Left ventricle myocardium superior (tissue), 1 donor: ENCODE measurements around the gene ITGB8. TPM values are rescaled to one million over a fixed set of nuclear protein-coding genes. Genes with fewer than 3 reads are reported as not detected.

Source experiments
- ATAC-seq: fragments of 200-7000 bp; cut with Tn5 transposase; one replicate; pipeline ENCODE4 v1.9.1; 2020; ENCODE audit warnings: mild to moderate bottlenecking, moderate library complexity
- DNase-seq: peaks from one replicate; pipeline ENCODE4 v3.0.0-alpha.2; 2020
- intact Hi-C: fragments of 100-400 bp; cut with micrococcal nuclease; formaldehyde crosslinking; loops from one replicate; pipeline ENCODE4 v1.11.0; 2022
- total RNA-seq: library from RNA; stranded (reverse); fragmentation: NEBNext Ultra II Directional; extraction: Animal tissue kit (Norgen Biotek cat#: 25700); gene quantifications from one replicate; pipeline ENCODE4 v1.2.1, GENCODE V29; 2021
- donor health status: DM: no; HTN: yes; CAD: no; lungs with severe emphysema.

Gene ITGB8
- total RNA-seq, 1 donor from 2014 or later: 4.8 TPM

DNA sequence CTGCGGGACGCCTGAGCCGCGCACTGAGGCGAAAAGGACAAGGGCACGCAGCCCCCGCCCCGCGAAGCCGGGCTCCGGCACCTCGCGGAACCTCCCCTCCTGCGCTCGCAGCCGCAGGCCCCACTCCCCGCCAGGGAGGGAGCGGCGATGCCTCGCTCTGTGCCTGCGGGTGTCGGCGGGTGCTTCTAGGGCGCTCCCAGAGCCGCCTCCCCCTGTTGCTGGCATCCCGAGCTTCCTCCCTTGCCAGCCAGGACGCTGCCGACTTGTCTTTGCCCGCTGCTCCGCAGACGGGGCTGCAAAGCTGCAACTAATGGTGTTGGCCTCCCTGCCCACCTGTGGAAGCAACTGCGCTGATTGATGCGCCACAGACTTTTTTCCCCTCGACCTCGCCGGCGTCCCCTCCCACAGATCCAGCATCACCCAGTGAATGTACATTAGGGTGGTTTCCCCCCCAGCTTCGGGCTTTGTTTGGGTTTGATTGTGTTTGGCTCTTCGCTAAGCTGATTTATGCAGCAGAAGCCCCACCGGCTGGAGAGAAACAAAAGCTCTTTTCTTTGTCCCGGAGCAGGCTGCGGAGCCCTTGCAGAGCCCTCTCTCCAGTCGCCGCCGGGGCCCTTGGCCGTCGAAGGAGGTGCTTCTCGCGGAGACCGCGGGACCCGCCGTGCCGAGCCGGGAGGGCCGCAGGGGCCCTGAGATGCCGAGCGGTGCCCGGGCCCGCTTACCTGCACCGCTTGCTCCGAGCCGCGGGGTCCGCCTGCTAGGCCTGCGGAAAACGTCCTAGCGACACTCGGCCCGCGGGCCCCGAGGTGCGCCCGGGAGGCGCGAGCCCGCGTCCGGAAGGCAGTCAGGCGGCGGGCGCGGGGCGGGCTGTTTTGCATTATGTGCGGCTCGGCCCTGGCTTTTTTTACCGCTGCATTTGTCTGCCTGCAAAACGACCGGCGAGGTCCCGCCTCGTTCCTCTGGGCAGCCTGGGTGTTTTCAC, 519 bp downstream of the ITGB8 start:
- intact Hi-C loops: no loop called here
- DNase-seq (peak; percentile 64), ATAC-seq (peak; percentile 58)

DNA sequence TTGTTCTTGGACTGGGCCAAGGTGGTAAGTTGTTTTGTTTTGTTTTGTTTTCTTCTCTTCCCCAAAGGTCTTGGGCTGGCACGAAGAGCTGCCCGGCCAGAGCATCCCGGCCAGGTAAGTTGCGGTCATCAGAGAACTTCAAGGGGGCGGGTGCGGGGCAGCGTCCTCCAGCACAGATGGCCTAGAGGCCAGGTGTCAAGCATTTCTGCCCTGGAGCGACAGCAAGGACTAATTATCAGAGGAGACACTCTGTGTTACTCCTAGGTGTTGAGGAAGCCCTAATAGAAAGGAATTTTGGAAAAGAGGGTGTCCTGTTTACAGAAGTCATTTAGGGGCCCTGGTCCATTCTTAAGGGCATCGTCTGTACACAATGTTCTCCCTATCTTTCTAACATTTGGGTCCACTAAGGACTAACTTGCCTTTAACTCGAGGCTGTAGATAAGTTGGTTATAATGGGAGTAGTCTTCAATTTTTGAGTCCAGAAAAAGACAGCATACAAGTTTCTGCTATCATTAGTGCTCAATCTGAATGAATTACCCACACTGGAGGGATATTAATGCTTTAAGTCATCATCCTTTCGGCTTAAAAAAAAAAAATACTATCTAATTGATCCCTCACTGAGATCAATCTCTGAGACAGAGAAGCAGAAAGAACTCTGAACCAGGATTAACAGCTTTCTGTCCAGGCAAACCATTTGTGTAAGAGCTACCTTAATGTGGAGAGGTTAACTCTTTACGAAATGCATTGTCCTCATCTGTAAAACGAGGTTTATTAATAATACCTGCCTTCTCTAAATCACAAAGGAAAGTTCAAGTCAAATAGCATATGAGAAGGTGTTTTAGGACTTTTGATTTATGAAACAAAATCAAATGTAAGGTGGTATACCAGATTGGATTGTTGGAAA, 1.5 kb downstream of the ITGB8 start:
- DNase-seq (no peak), ATAC-seq (no peak)
- intact Hi-C loops: no loop called here

DNA sequence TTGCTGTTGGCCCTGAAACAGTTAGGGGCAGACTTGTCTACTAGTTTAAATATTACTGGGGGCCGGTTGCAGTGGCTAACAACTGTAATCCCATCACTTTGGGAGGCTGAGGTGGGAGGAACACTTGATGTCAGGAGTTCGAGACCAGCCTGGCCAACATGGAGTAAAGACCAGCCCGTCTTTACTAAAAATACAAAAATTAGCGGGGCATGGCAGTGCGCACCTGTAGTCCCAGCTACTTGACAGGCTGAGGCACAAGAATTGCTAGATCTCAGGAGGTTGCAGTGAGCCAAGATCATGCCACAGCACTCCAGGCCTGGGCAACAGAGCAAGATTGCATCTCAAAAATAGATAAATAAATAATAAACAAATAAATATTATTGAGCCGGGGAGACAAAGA, 7.6 kb downstream of the ITGB8 start:
- DNase-seq: no peak
- intact Hi-C loops: no loop called here
- no peak for ATAC-seq

DNA sequence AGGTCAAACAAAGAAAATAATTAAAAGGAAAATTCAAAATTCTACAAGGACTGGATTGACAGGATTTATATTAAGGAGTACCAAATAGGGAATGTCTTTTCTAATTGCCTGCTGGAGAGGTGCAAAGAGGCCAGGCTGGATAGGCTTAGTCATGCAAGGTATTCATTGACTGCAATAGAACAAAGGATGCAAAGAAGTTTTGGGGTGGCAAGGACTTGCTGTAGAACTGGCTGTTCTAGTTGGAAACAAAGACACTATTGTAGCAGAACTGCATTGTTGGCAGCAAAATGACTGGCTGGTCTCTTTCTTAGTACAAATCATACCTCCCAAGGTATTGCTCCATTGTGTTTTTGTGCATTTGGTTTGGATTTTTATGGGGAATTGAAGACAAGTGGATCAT, 10.1 kb downstream of the ITGB8 start:
- ATAC-seq (no peak), DNase-seq (no peak)
- intact Hi-C loops: no loop called here

DNA sequence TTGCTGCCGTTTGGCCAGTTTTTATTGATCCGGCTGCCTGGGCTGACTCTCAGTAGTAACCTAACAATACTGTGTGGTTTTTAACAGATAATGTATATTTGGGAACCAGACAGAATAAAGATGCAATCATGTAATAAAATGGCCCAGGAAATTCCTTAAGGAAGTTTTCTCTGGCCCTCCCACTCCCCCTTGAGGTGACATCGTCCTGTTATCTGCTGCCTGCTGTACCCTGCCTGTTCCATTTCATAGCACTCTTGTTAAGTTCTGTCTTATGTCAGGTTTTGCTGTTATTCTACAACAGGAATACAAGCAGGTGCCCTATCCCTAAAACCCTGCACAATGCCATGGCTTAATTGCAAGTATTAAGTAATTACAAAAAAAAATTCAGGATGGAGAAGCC, 12.5 kb downstream of the ITGB8 start:
- DNase-seq: no peak
- ATAC-seq: no peak
- intact Hi-C loops: no loop called here

DNA sequence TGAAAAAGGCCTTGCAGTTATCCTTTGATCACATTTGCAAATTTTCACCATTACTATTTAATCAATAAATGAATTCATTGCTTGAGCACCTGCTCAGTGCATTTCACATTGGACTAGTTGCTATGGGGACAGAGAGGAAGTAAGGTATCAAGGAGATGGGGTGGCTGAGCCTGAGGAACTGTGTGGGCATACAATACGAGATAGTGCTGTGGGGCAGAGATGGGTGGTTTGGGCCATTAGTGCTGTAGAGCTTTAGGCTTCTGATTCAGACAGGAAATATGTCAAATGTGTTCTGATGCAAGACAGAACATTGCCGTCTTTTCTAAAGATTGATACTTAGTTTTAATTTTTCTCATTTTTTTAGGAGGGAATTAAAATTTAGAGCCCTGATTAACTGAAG, 13.2 kb downstream of the ITGB8 start:
- intact Hi-C loops: no loop called here
- DNase-seq (no peak), ATAC-seq (no peak)

DNA sequence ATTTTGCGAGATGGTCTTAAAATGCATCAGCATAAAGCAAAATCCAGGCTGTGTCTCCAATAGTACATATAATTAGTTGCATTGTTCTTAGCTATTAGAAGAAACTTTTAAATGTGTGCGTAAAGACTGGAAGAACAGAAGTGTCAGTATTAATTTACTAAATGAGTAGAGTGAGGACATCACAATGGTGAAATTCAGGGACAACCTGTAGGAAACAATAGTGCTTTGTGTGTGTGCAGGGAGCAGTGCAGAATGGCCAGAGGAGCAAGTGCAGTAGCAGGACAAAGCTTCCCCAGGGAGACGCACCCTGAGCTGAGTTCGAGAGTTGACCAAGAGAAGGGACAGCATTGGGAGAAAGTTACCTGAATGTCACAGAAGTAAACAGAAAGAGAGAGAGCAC, 13.7 kb downstream of the ITGB8 start:
- intact Hi-C loops: no loop called here
- ATAC-seq (no peak), DNase-seq (no peak)

DNA sequence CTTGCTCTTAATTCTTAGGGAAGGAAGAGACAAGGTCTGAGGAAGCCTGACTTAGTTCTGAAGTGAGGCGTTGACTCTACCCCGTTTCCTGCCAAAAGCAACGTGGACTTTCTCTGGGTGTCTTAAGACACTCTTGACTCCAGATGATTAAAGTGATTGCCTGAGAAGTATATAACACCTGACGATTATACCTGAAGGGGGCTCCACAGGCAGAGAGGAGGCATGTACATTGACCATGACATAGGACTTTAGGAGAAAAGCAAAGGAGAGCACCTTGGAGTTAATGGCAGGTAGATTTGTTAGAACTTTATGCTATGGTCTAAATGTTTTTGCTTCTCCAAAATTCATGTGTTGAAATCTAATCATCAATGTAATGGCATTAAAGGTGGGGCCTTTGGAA, 15.9 kb downstream of the ITGB8 start:
- ATAC-seq (no peak), DNase-seq (no peak)
- intact Hi-C loops: no loop called here

DNA sequence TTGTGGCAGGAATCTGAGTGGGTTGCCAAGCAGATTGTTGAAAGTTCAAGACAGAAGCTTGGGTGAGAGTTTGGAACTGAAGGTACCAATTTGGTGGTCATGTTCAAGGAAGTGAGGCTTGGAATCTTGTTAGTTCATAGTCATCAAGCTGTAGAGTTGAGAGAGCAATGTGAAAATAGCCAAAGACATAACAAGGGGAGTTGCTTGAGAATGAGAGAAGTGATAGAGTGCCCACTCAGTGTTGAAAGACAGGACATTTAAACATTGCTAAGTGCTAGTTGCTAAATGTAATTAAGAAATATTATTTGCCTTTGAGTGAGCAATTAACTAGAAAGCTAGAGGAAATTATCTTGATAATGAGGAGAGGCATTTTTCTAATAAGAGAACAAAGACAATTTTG, 17.0 kb downstream of the ITGB8 start:
- ATAC-seq (no peak), DNase-seq (no peak)
- intact Hi-C loops: no loop called here

DNA sequence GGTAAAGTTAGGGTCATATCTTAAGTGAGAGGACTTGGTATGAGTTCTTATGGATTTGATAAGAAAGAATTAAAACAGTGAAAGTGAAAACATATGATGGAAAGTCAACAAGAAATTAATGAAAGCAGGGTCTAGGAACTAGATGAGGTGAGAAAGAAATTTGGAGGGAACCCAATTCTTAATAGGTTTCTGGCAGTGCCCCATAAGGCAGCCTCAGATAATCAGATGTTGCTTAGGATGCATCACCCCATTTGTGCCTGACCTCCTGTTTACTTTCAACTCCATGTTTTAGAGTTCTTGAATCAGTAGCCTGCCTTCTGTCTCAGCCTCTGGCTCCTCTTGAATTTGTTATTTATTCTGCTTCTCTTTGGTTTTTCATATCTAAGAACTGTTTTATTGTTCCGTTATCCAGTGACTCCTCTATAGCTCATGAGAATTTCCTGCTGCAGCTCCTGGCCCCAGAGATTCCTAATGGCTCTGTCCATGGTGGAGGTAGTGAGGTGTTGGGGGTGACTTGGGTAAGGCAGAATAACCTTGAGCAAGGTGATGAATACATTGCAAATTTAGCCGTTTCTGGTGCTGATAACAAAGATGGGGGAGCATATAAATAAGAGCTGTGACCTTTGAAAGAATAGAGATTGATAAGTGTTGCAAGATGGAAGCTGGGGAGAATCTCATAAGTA, 17.6 kb downstream of the ITGB8 start:
- intact Hi-C loops: no loop called here
- no peak for ATAC-seq
- DNase-seq: no peak

DNA sequence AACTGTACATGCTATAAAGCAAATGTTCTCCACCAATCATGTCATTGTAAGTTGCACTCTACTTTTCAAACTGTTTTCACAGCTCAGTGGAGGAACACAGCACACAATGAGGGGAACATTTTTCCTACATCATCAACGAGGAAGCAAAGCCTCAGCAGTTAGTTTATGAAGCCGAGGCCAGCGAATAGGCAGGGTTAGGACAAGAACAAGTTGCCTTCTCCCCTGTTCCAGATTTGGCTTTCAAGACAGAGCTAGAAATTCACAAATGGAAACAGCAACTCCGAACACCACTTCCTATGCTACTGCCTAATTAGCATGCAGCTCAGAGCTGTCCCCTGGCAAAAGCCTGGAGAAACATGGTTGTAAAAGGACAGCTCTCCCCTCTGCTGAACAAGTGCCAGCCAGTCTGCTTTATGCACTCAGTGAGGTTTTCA, 19.8 kb downstream of the ITGB8 start:
- DNase-seq (no peak), ATAC-seq (peak; percentile 39)
- intact Hi-C loops: no loop called here

DNA sequence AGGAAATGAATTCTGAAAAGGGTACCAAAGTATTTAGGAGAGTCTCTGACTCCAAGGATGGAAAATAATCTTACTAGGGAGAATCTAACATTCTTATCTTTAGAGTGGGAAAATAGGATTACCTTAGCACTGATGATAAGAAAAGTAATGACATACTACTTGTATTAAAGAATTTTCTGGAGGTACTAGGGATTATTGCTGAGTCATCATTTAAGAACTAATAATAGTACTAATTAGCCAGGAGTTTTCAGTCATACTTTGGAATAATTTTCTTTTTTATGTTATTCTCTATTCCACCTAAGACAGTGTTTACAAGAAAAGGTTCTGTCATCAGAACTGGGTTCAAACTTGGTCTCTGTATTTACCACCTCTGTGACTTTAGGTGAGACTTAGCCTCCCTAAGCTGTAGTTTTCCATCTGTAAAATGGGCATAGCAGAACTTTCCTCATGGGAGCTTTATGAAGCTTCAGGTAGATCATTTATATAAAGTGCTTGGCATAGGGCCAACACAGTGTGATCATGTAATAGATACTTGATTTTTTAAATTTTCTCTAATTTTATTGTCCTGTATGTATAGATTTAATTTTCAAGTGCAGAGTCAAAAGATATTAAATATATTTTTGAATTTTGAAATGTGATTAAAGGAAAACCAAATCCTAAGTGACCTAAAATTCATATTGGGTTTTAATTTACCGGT, 20.4 kb downstream of the ITGB8 start:
- intact Hi-C loops: no loop called here
- DNase-seq (no peak), ATAC-seq (no peak)

DNA sequence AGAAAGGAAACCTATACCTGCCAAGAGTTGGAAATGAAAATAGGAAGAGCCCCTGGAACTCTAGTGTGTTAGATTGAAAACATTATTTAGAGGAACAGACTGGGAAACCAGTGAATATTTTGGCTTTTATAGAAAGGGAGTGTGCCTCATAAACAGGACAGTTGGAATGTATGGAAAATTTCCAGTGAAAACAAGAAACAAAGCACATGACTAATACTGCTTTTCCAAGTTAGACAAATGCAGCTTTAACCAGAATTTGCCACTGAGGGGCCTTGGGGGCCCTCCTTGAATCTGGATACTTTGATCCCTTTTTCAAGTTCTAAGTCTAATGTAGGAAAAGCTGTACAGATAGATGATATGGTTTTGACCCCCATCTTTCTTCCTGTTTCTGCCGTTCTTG, 21.2 kb downstream of the ITGB8 start:
- DNase-seq (no peak), ATAC-seq (no peak)
- intact Hi-C loops: no loop called here

DNA sequence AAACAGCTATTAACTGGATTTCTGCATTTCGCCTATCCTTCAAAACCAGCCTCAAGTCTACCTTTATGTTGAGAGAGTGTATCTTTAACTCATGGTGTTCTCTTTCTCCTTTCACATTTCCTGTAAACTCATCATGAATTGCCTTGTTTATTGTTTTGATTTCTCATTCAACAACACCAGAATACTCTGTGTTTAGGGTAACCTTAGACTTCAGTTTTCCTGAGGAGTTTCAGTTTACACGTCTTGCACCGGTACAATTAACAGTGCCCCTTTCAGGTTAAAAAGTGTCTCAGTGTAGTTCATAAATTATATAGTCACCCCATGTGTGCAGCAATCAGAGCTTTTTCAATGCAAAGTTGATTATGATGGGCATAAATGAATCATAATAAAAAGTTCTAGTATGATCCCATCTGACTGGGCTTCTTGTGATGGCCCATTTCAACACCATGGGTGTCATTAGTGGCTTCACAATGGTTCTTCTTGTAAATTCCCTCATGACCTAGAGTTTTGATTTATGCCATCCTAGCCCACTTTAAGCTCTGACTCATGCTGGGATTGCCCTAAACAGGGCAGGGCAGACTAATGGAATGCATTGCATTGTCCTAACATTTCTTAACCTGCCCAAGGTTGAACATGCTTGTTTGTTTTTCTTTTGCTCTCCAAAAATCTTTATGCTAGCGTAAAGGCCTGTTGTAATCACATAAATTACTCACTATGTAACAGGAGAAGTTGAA, 22.0 kb downstream of the ITGB8 start:
- intact Hi-C loops: no loop called here
- ATAC-seq: no peak

DNA sequence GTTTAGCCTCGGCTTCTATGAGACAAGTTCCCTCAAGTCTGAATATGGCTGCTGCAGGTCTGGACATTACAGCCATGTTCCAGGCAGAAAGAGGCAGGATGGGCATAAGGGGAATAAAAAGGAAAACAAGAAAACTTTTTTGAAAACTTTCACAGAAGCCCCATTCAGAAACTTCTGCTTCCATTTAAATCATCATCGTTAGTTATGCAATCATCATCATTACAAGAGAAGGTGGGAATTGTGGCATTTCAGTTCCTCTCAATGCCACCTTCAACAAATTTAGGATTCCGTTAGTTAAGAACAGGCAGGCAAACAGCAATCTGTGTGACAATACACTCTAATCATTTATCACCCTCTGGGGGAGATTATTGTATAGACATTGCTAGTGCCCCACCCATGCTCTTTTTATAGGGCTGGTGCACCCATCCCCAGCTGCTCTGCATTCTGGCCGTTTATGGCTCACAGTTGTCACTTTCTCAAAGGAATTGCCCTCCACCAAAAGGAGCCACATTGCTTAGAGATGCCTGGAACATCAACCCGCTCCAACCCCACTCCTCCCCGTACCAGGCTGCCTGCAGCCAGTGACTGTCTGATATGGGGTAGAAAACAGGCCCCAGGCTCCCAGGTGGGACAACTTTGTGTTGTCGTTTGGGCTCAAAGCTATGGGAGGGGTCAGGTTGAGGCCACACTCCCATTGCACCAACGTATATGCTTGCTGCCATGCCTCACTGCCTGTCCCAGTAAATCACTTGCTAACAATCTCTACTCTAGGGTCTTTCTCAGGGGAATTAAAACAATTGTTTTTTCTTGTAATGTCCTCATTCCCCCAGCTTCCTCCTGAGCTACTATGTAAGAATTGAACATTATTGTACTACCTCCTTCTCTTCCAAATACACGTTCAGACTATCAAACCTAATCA, 24.2 kb downstream of the ITGB8 start:
- intact Hi-C loops: no loop called here
- DNase-seq (no peak), ATAC-seq (no peak)

More for the DNA sequence above, 22.0 kb downstream of the ITGB8 start:
- DNase-seq: no peak

DNA sequence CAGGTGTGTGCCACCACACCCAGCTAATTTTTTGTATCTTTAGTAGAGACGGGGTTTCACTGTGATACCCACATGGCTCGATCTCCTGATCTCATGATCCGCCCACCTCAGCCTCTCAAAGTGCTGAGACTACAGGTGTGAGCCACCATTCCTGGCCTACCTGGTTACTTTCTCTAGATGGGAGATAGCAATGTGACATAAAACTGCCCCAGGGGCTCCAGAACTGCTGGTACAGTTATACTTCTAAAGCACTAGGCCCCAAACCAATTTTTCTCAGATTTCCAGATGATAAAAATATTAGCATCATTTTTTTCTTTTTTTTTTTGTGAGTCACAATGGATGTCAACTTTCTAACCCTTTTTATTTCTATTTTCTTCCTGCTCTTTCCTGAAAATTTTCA, 27.4 kb downstream of the ITGB8 start:
- ATAC-seq (no peak), DNase-seq (no peak)
- intact Hi-C loops: no loop called here

DNA sequence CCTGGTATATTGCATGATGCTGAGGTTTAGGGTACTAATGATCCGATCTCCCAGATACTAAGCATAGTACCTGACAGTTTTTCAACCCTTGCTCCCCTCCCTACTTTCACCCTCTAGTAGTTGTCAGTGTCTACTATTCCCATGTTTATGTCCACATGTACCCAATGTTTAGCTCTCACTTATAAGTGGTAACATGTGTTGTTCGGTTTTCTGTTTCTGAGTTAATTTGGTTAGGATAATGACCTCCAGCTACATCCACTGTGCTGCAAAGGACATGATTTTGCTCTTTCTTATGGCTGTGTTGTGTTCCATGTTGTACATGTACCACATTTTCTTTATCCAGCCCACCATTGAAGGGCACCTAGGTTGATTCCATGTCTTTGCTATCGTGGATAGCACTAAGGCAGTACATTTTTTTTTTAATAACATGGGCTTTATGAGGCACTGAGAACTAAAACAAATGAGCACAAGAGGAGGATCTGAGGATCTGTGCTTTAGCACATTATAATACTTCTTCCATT, 28.1 kb downstream of the ITGB8 start:
- ATAC-seq: no peak
- DNase-seq: no peak
- intact Hi-C loops: no loop called here
